Heart left ventricle (tissue), 13 donors: ENCODE measurements around the gene BRSK2.

Experiments
- POLR2A ChIP-seq, 2 donors: fragments of 450-650 bp; IDR thresholded peaks; one replicate each; pipeline ENCODE4 v1.6.1; 2017; ENCODE audit warnings: antibody characterized with exemption in 2 of 2, mild to moderate bottlenecking in 2 of 2, moderate library complexity in 2 of 2
- TF ChIP-seq, protein P1 (sequence below), 12 donors: fragments of 200-600 bp; sonication (generic) in 4 of 12; IDR thresholded peaks; one replicate each; pipeline versions ENCODE4 v1.5.0 to v1.8.0; 2018 to 2022; ENCODE audit warnings: antibody characterized with exemption in 12 of 12, mild to moderate bottlenecking in 5 of 12
- donor health status: ischemic (EF 13 %, LVEDD 7.1; RV severe dilation, severe dysfunction).
- donor health status: DM: no; HTN: yes; CAD: no.
- donor health status: DM: no; HTN: no; CAD: no.
- donor health status: ischemic (EF 25% LVEDD 6.9; RV normal size, moderate dysfunction).
- donor health status: ischemic (EF 25% LVEDD 5.7; RV mildly dilated, moderate dysfunction).
- donor health status: ischemic (EF 35%, LVEDD 5.7; RV mildly dilated, moderate dysfunction).
- donor health status: nonischemic (EF 11% LVEDD 7.7; RV severe dilation, severe dysfunction).
- donor health status: DM: yes; HTN: yes; CAD: no.
- donor health status: PGD.
- donor health status: ischemic (EF 29% LVEDD 5.4; RV normal size, mild dysfunction).
- donor health status: nonischemic (EF 23%, LVEDD 6.1; RV moderate dilation, normal function).

DNA sequence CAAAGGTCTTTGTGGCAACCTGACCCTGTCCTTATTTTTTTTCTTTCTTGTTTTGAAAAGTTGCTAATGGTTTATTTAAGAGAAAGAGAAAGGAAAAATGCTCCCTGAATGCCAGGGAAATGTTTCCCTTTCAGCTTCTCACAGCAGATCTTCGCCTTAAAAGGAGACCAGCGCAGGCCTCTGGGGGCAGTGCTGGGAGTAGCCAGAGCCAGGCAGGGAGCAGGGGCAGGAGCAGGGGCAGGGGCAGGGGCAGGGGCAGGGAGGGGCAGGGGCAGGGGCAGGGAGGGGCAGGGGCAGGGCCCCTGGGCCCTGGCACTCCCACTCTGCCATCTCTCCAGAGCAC, 91.7 kb downstream of the BRSK2 start:
- no peak for TF ChIP-seq POLR2A (IDR thresholded peaks at IDR 0.05)
- TF ChIP-seq, protein P1, sequence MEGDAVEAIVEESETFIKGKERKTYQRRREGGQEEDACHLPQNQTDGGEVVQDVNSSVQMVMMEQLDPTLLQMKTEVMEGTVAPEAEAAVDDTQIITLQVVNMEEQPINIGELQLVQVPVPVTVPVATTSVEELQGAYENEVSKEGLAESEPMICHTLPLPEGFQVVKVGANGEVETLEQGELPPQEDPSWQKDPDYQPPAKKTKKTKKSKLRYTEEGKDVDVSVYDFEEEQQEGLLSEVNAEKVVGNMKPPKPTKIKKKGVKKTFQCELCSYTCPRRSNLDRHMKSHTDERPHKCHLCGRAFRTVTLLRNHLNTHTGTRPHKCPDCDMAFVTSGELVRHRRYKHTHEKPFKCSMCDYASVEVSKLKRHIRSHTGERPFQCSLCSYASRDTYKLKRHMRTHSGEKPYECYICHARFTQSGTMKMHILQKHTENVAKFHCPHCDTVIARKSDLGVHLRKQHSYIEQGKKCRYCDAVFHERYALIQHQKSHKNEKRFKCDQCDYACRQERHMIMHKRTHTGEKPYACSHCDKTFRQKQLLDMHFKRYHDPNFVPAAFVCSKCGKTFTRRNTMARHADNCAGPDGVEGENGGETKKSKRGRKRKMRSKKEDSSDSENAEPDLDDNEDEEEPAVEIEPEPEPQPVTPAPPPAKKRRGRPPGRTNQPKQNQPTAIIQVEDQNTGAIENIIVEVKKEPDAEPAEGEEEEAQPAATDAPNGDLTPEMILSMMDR (IDR thresholded peaks at IDR 0.05): no peak
